Glomerular endothelial cell (primary cell): Measurements from ENCODE around the gene BANP. TPM values are rescaled to one million over a fixed set of nuclear protein-coding genes. Genes with fewer than 3 reads are reported as not detected.
A peak's percentile ranks its signal among the peaks of the same experiment; 100 is the strongest.
"Not testable (repeated sequence)": the region's sequence is repeated elsewhere in the genome, so short reads cannot be mapped to it uniquely, and the experiment has no call there.

ENCODE experiments used
- DNase-seq: peaks from one replicate; pipeline ENCODE4 v3.0.0-alpha.2; 2011; ENCODE audit warnings: low read depth, low spot score; ENCODE audit errors: extremely low read depth
- total RNA-seq: library from RNA; depleted of rRNA; stranded (reverse); fragments of >200 nt; gene quantifications from 2 replicates; pipeline ENCODE4 v1.2.3, GENCODE V29; 2015

The BANP gene
- 14.8 and 21.1 TPM in 2 replicates for total RNA-seq

- DNase-seq, result peak; percentile 93
These were observed at the start of gene BANP for GRCh38 chr16:87950765-87951551. TSS of gene BANP (plus strand) at chr16:87951434. CDS start at chr16:87975116, 23,682 bp downstream.

DNA sequence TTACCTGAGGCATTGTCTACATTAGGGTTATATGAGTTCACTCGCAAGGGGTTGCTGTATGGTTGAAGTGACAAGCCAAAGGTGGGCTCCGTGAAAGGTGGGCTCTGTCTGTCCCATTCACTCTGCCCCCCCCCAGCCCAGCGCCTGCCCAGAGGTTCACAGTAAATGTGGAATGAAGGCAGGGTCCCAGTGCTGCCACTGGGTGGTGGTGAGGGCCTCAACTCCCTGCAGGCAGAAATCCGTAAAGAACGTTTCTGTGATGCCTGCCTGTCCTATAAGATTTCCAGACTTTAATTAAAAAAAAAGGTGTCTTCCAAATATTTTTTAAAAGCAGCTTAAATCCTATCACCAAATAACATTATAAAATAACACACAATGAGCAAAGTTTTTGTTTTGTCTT, 46.3 kb upstream of the BANP start:
- not testable (repeated sequence) for DNase-seq

DNA sequence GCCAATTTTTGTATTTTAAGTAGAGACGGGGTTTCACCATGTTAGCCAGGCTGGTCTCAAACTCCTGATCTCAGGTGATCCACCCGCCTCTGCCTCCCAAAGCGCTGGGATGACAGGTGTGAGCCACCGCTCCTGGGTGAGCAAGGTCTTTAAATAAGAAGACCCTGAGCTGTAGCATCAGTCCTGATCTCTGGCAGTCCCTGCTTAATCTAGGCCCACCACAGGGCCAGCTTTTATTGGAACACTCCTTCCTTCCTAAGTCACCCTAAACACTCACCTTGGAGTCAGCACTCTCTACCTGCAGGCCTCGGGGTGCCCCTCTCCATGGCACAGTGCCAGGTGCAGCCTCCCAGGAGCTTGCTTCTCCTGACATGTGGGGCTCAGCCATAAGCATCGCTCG, 45.7 kb upstream of the BANP start:
- not testable (repeated sequence) for DNase-seq

GRCh38 chr16:87908101-87908500, 43.1 kb upstream of the BANP start:
- DNase-seq, result not testable (repeated sequence)

- DNase-seq, result not testable (repeated sequence)
These were observed 41.9 kb upstream of the BANP start for GRCh38 chr16:87909203-87909935.

GRCh38 chr16:87911106-87911763, 40.0 kb upstream of the BANP start:
- DNase-seq, result not testable (repeated sequence)

- not testable (repeated sequence) for DNase-seq
These were observed 38.5 kb upstream of the BANP start for GRCh38 chr16:87912691-87913090.

DNA sequence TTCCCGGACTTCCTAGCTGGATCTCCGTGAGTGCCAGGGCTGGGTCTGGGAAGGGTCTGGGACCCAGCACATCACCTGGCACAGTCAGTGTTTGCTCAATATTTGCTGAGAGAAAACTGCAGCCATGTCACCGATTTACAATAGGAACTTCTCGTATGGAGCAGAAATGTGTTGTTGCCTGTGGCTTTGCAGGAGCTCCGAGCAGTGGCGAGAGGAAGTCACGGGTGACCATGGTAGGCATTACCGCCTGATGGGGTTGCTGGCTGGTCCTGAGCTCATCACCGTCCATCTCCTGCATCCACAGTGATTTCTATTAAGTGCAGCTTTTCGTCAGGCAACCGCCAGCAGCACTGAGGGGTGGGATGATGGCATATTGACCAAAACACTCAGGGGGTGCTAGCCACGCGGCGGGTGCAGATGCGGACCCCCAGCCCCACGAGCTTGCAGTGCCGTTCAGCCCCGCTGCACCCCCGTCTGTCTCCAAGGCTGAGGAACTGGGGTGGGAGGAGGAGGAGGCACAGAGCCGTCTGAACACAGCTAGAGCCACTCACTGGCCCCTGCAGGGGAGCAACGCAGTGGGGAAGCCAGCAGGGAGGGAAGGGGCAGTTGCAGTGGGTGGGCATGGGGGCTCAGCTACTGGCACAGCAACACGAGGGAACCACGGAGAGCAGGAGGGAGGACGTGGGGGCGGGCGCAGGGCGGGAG, 37.1 kb upstream of the BANP start:
- not testable (repeated sequence) for DNase-seq

DNA sequence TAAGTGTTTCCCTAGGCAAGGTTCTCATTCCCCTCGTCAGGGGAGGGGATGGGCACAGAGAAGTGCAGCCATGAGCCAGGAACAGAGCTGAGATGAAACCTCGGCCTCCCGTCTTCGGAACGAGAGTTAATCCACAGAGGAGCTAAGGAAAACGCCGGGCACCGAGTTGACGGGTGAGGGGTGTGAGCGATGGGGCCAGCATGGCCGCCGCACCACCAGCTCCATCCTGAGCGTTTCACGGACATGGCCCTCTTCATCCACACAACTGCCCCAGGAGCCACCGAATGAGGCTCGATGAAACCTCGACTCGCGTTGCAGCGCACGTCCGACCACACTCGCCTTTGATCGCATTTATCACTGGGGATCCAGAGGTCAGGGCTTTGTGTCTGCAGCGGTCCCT, 36.4 kb upstream of the BANP start:
- no peak for DNase-seq

GRCh38 chr16:87917503-87917902, 33.7 kb upstream of the BANP start:
- no peak for DNase-seq

- no peak for DNase-seq
These were observed 32.9 kb upstream of the BANP start for GRCh38 chr16:87918338-87918737.

DNA sequence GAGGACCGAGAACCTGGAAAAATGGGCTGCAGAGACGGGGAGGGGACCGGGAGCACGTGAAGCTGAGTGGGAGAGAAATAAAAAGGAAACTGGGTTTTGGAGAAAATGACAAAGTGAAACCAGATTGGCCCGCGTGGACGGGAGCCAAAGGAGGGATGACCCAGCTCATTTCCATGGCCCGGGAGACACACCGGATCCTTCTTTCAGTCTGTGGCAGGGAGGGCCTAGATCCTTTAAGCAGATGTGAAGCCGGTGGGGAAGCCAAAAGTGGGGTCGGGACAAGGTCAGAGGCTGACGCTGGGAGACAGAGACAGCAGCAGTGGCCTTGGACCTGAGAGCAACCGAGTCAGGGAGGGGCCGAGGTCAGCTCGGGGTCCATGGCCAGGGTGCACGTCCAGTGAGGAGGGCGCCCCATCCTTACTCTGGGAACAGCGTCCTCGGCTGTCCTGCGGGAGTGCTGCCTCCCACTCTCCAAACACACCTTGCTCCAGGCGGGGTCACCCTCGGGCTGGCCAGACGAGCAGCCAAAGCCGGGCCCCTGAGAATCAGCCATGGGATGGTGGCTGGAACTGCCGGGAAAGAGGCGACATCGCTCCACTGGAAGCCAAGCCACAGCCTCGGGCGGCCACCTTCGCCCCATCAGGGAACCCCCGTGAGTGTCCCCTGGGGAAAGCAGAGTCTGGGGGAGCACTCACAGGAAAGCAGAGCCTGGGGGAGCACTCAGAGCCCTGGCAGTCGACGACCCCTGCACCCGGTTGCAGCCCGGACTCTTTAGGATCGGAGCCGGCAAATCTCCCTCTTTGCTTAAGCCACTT, 32.2 kb upstream of the BANP start:
- no peak for DNase-seq

DNA sequence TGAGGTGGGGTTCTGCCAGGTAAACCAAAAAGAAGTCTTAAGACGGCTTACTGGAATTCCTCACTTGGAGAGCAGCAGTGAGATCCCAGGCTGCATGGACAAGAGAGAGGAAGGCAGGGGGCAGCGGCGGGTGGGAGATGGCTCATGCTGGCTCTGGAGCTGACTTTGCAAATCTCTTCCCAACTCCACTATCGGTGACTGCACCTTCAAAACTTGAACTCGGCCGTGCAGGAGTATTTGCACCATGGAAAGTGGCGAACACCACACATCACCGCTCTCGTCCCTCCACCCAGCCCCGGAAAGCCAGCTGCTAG, 31.6 kb upstream of the BANP start:
- DNase-seq, result no peak

DNA sequence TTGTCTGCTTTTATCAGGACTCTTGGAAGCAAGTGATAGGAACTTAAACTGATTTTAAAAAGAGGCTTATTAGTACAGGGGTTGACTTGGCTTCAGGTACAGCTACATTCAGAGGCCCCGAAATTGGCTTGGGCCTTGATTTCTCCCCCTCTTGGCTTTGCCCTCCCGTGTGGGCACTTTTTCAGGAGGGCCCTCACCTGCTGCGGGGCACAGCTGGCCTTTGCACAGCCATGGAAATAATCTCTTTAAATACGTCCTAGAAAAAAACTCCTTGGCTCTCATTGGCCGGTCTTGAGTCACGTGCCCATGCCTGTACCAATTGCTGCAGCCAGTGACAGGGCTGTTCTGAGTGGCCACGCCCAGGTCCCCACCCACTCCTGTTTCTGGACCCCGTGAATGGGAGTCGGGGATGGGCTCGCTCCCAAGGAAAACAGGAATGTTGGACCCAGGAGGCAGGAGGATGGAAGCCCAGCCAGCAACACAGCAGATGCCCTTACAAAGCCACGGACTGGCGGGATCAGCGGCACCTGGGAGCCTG, 29.9 kb upstream of the BANP start:
- no peak for DNase-seq

DNA sequence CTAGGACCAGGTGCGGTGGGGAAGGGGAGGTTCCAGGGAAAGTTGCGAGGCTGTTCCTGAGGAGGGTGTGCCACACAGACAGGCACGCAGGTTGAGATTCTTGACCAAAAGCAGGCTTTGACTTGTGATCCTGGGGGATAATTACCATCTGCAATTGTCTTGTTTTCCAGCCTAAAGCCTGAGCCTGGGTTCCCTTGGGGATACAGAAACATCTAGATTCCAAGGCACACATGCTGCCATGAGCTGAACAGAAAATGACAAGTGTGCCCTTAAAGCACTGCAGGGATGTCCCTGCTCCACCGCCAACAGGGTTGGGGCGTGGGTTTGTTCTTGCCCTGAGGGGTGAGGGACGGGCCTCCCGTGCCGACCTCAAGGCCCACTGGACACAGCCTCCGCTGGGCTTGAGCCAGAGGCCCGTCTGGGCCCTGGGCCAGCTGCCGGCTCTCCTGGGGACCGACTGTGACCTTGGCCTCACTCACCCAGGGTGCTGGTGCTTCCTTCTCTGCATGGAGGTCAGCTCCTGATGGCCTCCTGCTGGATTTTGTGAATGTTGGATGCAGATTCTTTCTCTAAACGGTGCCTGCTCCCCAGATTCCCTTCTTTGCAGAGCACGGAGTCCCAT, 28.9 kb upstream of the BANP start:
- DNase-seq, result no peak

DNA sequence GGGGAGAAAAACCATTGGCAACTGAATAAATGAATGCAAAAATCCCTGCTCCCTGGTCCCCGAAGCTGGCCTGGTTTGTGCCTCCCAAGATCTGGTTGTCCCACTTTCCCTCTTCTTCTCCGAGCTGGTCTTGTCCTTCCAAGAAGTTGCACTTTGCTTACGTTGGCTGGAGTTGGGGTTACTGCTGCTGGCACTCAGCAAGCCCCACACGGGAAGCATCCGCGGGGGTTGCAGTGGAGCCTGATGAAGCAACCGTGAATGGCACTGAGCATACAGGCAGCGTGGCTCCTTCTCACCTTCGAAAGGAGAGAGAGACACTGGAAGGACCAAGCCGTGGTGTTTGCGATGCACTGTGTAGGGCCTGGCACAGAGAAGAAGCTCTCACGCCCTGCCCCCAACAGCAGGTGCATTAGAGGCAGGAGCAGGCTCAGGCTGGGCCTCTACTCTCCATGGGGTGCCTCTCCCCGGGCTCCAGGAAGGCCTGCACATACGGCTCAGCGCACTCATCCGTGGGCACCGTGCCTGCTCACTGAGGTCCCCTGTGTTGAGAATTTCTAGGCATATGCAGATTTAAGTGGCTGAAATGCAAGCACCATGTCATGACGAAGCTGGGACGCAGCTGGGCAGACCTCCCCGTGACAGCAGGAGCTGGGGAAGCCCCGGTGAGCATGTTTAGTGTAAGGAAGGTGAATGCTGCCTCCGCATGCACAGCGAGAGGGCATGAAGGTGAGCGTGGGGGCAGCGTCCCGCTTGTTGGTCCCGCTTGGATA, 27.0 kb upstream of the BANP start:
- DNase-seq, result no peak

GRCh38 chr16:87924811-87925670, 26.2 kb upstream of the BANP start:
- DNase-seq, result no peak
